SU-DHL-6 (cell line): ENCODE results near the gene TCN1.

Source experiments
- H2AFZ ChIP-seq: fragments of 200-600 bp; sonication (generic); 2 replicates; pipeline ENCODE4 v1.6.1; 2014; ENCODE audit warnings: low read depth, mild to moderate bottlenecking, moderate library complexity, mixed read lengths, antibody characterized with exemption, low read length; ENCODE audit not compliant: severe bottlenecking
- H3F3A ChIP-seq: fragments of 200-600 bp; shearing (Covaris generic); 2 replicates; pipeline ENCODE4 v1.6.0; 2016; ENCODE audit warnings: antibody characterized with exemption, mild to moderate bottlenecking; ENCODE audit not compliant: insufficient read depth
- H3K27ac ChIP-seq: fragments of 200-600 bp; sonication (generic); 2 replicates; pipeline ENCODE4 v1.5.1; 2016; ENCODE audit warnings: low read depth, mild to moderate bottlenecking, low read length, moderate library complexity, mixed read lengths
- H3K27me3 ChIP-seq: fragments of 200-600 bp; sonication (generic), shearing (Covaris generic); 2 replicates; pipeline ENCODE4 v1.6.0; 2014; ENCODE audit warnings: mild to moderate bottlenecking, low read length
- H3K36me3 ChIP-seq: fragments of 200-600 bp; sonication (generic); 2 replicates; pipeline ENCODE4 v1.6.1; 2014; ENCODE audit warnings: mild to moderate bottlenecking, low read length, mixed read lengths
- H3K4me2 ChIP-seq: fragments of 300-600, 200-600 bp; shearing (Covaris generic), sonication (generic); 2 replicates; pipeline ENCODE4 v1.6.0; 2014; ENCODE audit warnings: low read length, low read depth, mild to moderate bottlenecking; ENCODE audit not compliant: poor library complexity, severe bottlenecking
- H3K4me3 ChIP-seq: fragments of 200-600 bp; sonication (generic); 2 replicates; pipeline ENCODE4 v1.5.1; 2014; ENCODE audit warnings: antibody characterized with exemption, low read length, mild to moderate bottlenecking, mixed read lengths; ENCODE audit not compliant: insufficient read depth, poor library complexity, severe bottlenecking
- H3K79me2 ChIP-seq: fragments of 200-600 bp; sonication (generic); 2 replicates; pipeline ENCODE4 v1.6.1; 2014; ENCODE audit warnings: mild to moderate bottlenecking, low read length, moderate library complexity; ENCODE audit not compliant: insufficient read depth
- H3K9ac ChIP-seq: fragments of 200-600 bp; sonication (generic); 2 replicates; pipeline ENCODE4 v1.7.0; 2014; ENCODE audit warnings: mild to moderate bottlenecking, low read length
- H3K9me2 ChIP-seq: fragments of 200-600 bp; sonication (generic); replicated peaks from 2 replicates; pipeline ENCODE4 v1.6.1; 2014; ENCODE audit warnings: low read length; ENCODE audit not compliant: insufficient read depth
- H3K9me3 ChIP-seq: fragments of 200-600 bp; sonication (generic); 2 replicates; pipeline ENCODE4 v1.6.1; 2014; ENCODE audit warnings: low read length, mixed read lengths; ENCODE audit not compliant: insufficient read depth
- H4K20me1 ChIP-seq: fragments of 200-600 bp; sonication (generic); 2 replicates; pipeline ENCODE4 v1.6.1; 2014; ENCODE audit warnings: low read depth, mild to moderate bottlenecking, antibody characterized with exemption, low read length, moderate library complexity, mixed read lengths
- EZH2phosphoT487 ChIP-seq: fragments of 200-600 bp; sonication (generic), shearing (Covaris generic); conservative IDR thresholded peaks from 2 replicates; pipeline ENCODE4 v1.6.1; 2018; ENCODE audit warnings: mild to moderate bottlenecking, antibody characterized with exemption, low read length, moderate library complexity, mixed read lengths
- TF ChIP-seq, protein P1 (sequence below): fragments of 200-600 bp; sonication (generic); IDR thresholded peaks from one replicate; pipeline ENCODE4 v1.5.1; 2017; ENCODE audit warnings: antibody characterized with exemption, mild to moderate bottlenecking, low read length, moderate library complexity; ENCODE audit not compliant: insufficient read depth, poor library complexity, severe bottlenecking

The TCN1 gene

GRCh38 chr11:59845399-59845798 lies 20.9 kb downstream of the TCN1 start, which contains the start of gene CBLIF:
Gene CBLIF (minus strand): TSS chr11:59845499. CDS start chr11:59845453, 46 bp downstream.
- no peaks in the 10 kb centered on the region for H3K27me3 ChIP-seq
- H3K9ac ChIP-seq, result no peak within 1 kb of the TSS
- H3F3A ChIP-seq, result no peaks in the 10 kb centered on the region
- H3K9me3 ChIP-seq, result no peaks in the 10 kb centered on the region
- no peak within 1 kb of the TSS for H3K4me3 ChIP-seq
- no peaks in the 10 kb centered on the region for H3K36me3 ChIP-seq
- H4K20me1 ChIP-seq, result no peaks in the 10 kb centered on the region
- TF ChIP-seq EZH2phosphoT487, result no peak
- TF ChIP-seq, protein P1, sequence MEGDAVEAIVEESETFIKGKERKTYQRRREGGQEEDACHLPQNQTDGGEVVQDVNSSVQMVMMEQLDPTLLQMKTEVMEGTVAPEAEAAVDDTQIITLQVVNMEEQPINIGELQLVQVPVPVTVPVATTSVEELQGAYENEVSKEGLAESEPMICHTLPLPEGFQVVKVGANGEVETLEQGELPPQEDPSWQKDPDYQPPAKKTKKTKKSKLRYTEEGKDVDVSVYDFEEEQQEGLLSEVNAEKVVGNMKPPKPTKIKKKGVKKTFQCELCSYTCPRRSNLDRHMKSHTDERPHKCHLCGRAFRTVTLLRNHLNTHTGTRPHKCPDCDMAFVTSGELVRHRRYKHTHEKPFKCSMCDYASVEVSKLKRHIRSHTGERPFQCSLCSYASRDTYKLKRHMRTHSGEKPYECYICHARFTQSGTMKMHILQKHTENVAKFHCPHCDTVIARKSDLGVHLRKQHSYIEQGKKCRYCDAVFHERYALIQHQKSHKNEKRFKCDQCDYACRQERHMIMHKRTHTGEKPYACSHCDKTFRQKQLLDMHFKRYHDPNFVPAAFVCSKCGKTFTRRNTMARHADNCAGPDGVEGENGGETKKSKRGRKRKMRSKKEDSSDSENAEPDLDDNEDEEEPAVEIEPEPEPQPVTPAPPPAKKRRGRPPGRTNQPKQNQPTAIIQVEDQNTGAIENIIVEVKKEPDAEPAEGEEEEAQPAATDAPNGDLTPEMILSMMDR, result no peak
- no peak within 1 kb of the TSS for H3K27ac ChIP-seq
- H3K9me2 ChIP-seq, result no peaks in the 10 kb centered on the region
- no peak within 1 kb of the TSS for H2AFZ ChIP-seq
- H3K4me2 ChIP-seq, result no peak within 1 kb of the TSS
- no peaks in the 10 kb centered on the region for H3K79me2 ChIP-seq

- Histone ChIP-seq H3K9me2 (no peaks in the 10 kb centered on the region), H3F3A (no peaks in the 10 kb centered on the region), H3K4me2 (no peak overlapping the region), H3K27ac (no peak overlapping the region), H4K20me1 (no peaks in the 10 kb centered on the region), H3K9me3 (no peaks in the 10 kb centered on the region), H3K27me3 (no peaks in the 10 kb centered on the region), H3K79me2 (no peaks in the 10 kb centered on the region), H2AFZ (no peak overlapping the region), H3K36me3 (no peaks in the 10 kb centered on the region), H3K4me3 (no peak overlapping the region), H3K9ac (no peak overlapping the region)
- TF ChIP-seq, protein P1, result no peak
- TF ChIP-seq EZH2phosphoT487, result no peak
These were observed 24.0 kb downstream of the TCN1 start for GRCh38 chr11:59842316-59842715.

DNA sequence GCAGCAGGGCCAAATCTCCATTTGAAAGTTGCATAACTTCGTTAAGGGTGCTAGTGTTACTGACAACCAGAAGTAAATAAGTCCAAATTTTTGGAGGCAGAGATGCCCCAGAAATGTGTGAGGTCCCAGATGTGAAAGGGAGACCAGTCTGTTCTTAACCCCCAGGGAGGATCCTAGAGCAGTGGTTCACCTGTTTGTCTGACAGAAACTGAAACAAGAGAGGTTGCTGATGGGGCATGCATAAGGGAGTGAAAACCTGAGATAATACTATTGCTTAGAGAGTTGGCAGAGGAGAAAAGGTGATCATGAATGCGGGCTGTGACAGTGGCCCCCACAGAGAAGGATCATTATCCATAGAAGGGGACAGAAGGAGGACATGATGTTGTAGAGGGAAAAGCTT lies 24.8 kb downstream of the TCN1 start:
- Histone ChIP-seq H3K9me2 (no peaks in the 10 kb centered on the region), H2AFZ (no peak overlapping the region), H3K27me3 (no peaks in the 10 kb centered on the region), H3K9ac (no peak overlapping the region), H4K20me1 (no peaks in the 10 kb centered on the region), H3K79me2 (no peaks in the 10 kb centered on the region), H3K9me3 (no peaks in the 10 kb centered on the region), H3F3A (no peaks in the 10 kb centered on the region), H3K27ac (no peak overlapping the region), H3K36me3 (no peaks in the 10 kb centered on the region), H3K4me2 (no peak overlapping the region), H3K4me3 (no peak overlapping the region)
- TF ChIP-seq, protein P1, result no peak
- TF ChIP-seq EZH2phosphoT487, result no peak

GRCh38 chr11:59839615-59840014 lies 26.7 kb downstream of the TCN1 start:
- no peak overlapping the region for H3K4me3 ChIP-seq
- no peaks in the 10 kb centered on the region for H3K79me2 ChIP-seq
- no peaks in the 10 kb centered on the region for H3K9me3 ChIP-seq
- H3K9ac ChIP-seq, result no peak overlapping the region
- H4K20me1 ChIP-seq, result no peaks in the 10 kb centered on the region
- no peaks in the 10 kb centered on the region for H3K27me3 ChIP-seq
- H3K36me3 ChIP-seq, result no peaks in the 10 kb centered on the region
- TF ChIP-seq, protein P1, result no peak
- TF ChIP-seq EZH2phosphoT487, result no peak
- H3F3A ChIP-seq, result no peaks in the 10 kb centered on the region
- no peak overlapping the region for H3K27ac ChIP-seq
- no peaks in the 10 kb centered on the region for H3K9me2 ChIP-seq
- no peak overlapping the region for H3K4me2 ChIP-seq
- no peak overlapping the region for H2AFZ ChIP-seq
